Measurements from ENCODE around the gene PBXIP1. TPM values are rescaled to one million over a fixed set of nuclear protein-coding genes. Genes with fewer than 3 reads are reported as not detected.

The PBXIP1 gene
- polyA plus RNA-seq, 1 experiment, result 83.1 TPM

DNA sequence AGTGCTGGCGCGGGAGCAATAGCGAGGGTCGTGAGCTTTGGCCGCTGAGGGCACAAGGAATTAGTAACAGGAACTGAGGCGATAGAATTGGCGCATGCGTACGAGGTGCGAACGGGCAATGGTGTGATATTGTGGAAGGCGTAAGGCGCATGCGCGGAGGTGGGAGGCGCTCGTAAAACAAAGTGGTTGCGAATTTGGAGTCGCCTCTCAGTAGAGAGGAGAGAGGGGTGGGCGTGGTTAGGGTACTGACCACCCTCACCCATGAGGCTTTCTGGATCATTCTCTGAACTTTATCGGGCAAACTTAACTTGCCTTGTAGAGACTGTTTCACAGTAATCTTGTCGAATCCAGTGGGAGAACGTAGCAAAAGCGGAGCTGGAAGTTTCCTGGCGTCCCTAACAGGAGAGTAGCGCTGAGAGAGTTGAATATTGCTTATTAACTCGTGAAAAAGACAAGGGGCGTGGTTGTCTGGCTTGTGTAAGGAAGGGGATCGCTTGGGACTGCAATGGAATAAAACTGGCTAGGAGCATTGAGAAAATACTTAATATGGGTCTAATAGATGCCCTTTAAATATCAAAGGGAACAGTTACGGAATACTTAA lies 19.0 kb upstream of the PBXIP1 start:
- Histone ChIP-seq H3K27me3 (ENCODE audit: control insufficient read depth, insufficient read depth, low read length) (no peaks in the 10 kb centered on the region), H3K4me3 (ENCODE audit: low read depth, low read length) (peak overlapping the region; percentile 60), H3K36me3 (ENCODE audit: control insufficient read depth, insufficient read depth, low read length) (no peaks in the 10 kb centered on the region)
- peak; percentile 78 for DNase-seq (ENCODE audit: low read depth)
- TF ChIP-seq, protein P1, sequence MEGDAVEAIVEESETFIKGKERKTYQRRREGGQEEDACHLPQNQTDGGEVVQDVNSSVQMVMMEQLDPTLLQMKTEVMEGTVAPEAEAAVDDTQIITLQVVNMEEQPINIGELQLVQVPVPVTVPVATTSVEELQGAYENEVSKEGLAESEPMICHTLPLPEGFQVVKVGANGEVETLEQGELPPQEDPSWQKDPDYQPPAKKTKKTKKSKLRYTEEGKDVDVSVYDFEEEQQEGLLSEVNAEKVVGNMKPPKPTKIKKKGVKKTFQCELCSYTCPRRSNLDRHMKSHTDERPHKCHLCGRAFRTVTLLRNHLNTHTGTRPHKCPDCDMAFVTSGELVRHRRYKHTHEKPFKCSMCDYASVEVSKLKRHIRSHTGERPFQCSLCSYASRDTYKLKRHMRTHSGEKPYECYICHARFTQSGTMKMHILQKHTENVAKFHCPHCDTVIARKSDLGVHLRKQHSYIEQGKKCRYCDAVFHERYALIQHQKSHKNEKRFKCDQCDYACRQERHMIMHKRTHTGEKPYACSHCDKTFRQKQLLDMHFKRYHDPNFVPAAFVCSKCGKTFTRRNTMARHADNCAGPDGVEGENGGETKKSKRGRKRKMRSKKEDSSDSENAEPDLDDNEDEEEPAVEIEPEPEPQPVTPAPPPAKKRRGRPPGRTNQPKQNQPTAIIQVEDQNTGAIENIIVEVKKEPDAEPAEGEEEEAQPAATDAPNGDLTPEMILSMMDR (IDR thresholded peaks at IDR 0.05; ENCODE audit: insufficient read depth, low read depth, low read length), result no peak
- ChIA-PET POLR2A (no interaction called here), CTCF (interaction anchor here (1.3 to 3.1 kb wide), 3 partner anchors 25 to 197 kb away, joined by 3 to 17 read pairs (median 5); no protein-coding TSS in a partner anchor)

DNA sequence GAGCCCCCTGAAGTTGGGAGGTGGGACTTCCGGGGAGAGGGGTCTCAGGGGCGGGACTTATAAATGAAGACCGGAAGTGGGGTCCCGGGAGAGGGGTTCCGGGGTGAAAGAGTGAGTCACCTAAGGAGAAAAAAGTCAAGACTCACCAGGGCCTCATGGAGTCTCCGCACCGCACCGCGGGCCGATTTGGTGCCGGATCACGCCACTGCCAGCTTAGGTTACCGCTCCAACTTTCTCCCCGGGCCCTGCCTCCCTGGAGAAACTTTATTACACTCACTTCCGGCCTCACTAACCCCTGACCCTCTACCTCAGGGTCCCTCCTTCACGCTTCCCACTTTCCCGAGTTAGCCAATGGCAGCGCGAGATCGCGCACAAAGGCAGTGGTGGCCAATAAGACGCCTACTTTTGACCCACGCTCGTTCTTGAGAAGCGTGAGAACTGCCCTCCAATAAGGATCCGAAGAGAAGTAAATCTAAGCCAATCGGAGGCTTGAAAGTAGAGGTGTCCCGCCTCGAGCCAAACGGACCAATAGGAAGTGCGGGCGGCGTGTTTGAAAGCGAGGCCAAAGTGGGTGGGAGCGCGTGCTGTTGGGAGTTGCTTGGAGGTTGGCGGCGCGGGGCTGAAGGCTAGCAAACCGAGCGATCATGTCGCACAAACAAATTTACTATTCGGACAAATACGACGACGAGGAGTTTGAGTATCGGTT lies 18.4 kb upstream of the PBXIP1 start, which contains the start of gene CKS1B:
Gene CKS1B (plus strand): TSS at position 580 of the 706 bp plus-strand sequence. CDS start 65 bp downstream, at position 645.
- TF ChIP-seq, protein P1 (IDR thresholded peaks at IDR 0.05; ENCODE audit: insufficient read depth, low read depth, low read length), result no peak
- no peaks in the 10 kb centered on the region for H3K36me3 ChIP-seq (ENCODE audit: control insufficient read depth, insufficient read depth, low read length)
- ChIA-PET POLR2A (interaction anchor here (0.6 kb wide), 2 partner anchors 13 to 38 kb away, joined by 4 to 13 read pairs; no protein-coding TSS in a partner anchor), CTCF (interaction anchor here (0.8 to 3.1 kb wide), 4 partner anchors 9 to 198 kb away, joined by 3 to 17 read pairs (median 4); partner anchors contain the start of gene FLAD1)
- no peaks in the 10 kb centered on the region for H3K27me3 ChIP-seq (ENCODE audit: control insufficient read depth, insufficient read depth, low read length)
- DNase-seq (ENCODE audit: low read depth), result peak; percentile 99
- peak within 1 kb of the TSS; percentile 70 for H3K4me3 ChIP-seq (ENCODE audit: low read depth, low read length)

DNA sequence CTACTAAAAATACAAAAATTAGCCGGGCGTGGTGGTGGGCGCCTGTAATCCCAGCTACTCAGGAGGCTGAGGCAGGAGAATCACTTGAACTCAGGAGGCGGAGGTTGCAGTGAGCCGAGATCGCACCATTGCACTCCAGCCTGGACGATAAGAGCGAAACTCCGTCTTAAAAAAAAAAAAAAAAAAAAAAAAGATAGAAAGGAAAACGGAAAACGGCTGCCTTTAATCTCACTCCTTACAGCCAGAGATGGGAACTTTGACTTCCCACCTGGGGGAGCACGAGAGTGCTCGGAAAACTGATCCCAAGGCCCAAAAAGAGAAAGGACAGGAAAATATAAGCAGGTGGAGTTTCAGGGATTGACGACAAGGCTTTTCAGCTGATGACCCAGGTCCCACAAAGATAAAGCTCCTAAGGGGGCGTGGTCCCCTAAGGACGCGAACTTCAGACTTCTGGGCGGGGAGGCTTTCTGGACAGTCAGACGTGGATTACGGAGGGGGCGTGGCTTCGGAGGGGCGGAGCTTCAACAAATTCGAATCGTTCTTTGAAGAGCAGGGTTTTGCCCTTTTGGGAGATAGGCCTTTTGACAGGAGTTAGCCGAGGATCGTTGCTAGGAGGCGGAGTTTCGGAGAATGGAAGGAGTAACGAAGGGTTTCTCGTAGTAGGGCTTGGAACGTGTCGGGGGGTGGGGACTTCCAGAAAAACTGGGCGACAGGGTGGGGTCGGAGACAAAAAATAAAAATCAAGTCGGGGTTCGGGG lies 17.6 kb upstream of the PBXIP1 start:
- ChIA-PET CTCF (interaction anchor here (0.6 to 3.1 kb wide), 10 partner anchors 10 to 1420 kb away, joined by 3 to 17 read pairs (median 4); partner anchors contain the start of genes ADAM15 and FLAD1), POLR2A (interaction anchor here (0.6 kb wide), 2 partner anchors 12 to 37 kb away, joined by 4 to 13 read pairs; no protein-coding TSS in a partner anchor)
- peak; percentile 91 for DNase-seq (ENCODE audit: low read depth)
- TF ChIP-seq, protein P1 (IDR thresholded peaks at IDR 0.05; ENCODE audit: insufficient read depth, low read depth, low read length), result 0 out of 2 replicates have a peak, but pooled peaks have one; percentile 11
- peaks cover under 1% of the 10 kb centered on the region; the same call in 1 of the 2 replicates for H3K36me3 ChIP-seq (ENCODE audit: control insufficient read depth, insufficient read depth, low read length)
- H3K27me3 ChIP-seq (ENCODE audit: control insufficient read depth, insufficient read depth, low read length), result no peaks in the 10 kb centered on the region
- peak overlapping the region; percentile 70 for H3K4me3 ChIP-seq (ENCODE audit: low read depth, low read length)

DNA sequence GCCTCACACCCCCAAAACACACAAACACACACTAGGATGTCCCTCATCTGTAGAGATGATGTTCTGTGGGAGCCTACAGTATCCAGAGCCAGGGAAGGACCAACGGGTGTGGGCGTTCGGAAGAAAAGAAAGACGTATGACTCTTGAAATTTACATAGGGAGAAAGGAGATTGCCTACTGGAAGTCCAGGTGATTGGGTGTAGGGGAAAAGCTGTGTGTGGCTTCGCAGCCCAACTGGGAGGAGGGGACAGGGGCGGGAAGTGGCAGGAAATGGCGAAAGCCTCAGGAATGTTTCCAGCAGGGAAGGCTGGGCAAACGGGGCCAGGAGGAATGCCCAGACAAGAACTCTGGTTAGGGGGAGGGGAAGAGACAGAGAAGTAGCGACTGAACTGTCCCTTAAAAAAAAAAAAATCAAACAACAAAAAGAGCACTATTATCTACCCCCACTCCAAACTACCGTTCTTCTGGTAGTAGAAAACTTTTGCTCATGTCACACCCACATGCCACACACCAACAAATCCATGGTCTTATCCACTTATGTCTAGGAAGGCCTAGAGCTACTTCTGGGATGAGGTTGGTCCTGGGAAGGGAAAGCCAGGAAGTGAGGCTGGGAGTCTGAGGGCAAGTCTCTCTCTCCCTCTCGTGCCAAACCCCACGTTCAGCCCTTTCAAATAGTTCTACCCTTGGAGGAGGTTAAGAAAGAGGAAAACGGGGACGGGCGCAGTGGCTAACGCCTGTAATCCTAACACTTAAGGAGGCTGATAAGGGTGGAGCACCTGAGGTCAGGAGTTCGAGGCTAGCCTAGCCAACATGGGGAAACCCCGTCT lies 16.8 kb upstream of the PBXIP1 start:
- peak overlapping the region; percentile 70 for H3K4me3 ChIP-seq (ENCODE audit: low read depth, low read length)
- CTCF ChIA-PET, result interaction anchor here (0.8 to 4.5 kb wide), 12 partner anchors 9 to 119 kb away, joined by 3 to 30 read pairs (median 6); partner anchors contain the start of genes ADAM15, PBXIP1, PYGO2 and ZBTB7B
- POLR2A ChIA-PET, result interaction anchor here (0.6 to 1.0 kb wide), 3 partner anchors 12 to 35 kb away, joined by 3 to 7 read pairs (median 5); partner anchors contain the start of gene PYGO2
- TF ChIP-seq, protein P1 (IDR thresholded peaks at IDR 0.05; ENCODE audit: insufficient read depth, low read depth, low read length), result no peak
- H3K27me3 ChIP-seq (ENCODE audit: control insufficient read depth, insufficient read depth, low read length), result no peaks in the 10 kb centered on the region
- DNase-seq (ENCODE audit: low read depth), result peak; percentile 85
- peaks cover 8% of the 10 kb centered on the region for H3K36me3 ChIP-seq (ENCODE audit: control insufficient read depth, insufficient read depth, low read length)

Measured in BJ (cell line).